Measurements from ENCODE around the gene OR2D2.

OR2D2 gene

GRCh38 chr11:6875761-6876160 is 16.5 kb downstream of the OR2D2 start:
- TF ChIP-seq TOX (CRISPR knock-in tag; IDR thresholded peaks at IDR 0.05; ENCODE audit: borderline replicate concordance) (no peak), ZFP30 (CRISPR knock-in tag; IDR thresholded peaks at IDR 0.05) (no peak), ZC3H10 (CRISPR knock-in tag; IDR thresholded peaks at IDR 0.05) (no peak), RARB (CRISPR knock-in tag; IDR thresholded peaks at IDR 0.05) (no peak), PPARA (CRISPR knock-in tag; IDR thresholded peaks at IDR 0.05; ENCODE audit: borderline replicate concordance) (no peak), GLIS3 (CRISPR knock-in tag; IDR thresholded peaks at IDR 0.05) (no peak), PATZ1 (CRISPR knock-in tag; IDR thresholded peaks at IDR 0.05; ENCODE audit: borderline replicate concordance) (no peak), ZNF70 (CRISPR knock-in tag; IDR thresholded peaks at IDR 0.05) (no peak), ARNTL (CRISPR knock-in tag; IDR thresholded peaks at IDR 0.05; ENCODE audit: borderline replicate concordance, low read depth) (no peak), TSHZ2 (CRISPR knock-in tag; IDR thresholded peaks at IDR 0.05) (no peak), ESRRG (CRISPR knock-in tag; IDR thresholded peaks at IDR 0.05) (no peak), ZFP3 (CRISPR knock-in tag; IDR thresholded peaks at IDR 0.05) (no peak), BACH2 (CRISPR knock-in tag; IDR thresholded peaks at IDR 0.05; ENCODE audit: borderline replicate concordance) (no peak)
- ATAC-seq: no peak

GRCh38 chr11:6871278-6871677 is 21.0 kb downstream of the OR2D2 start:
- no peak for ATAC-seq
- TF ChIP-seq PPARA (CRISPR knock-in tag; IDR thresholded peaks at IDR 0.05; ENCODE audit: borderline replicate concordance) (no peak), POU6F1 (CRISPR knock-in tag; IDR thresholded peaks at IDR 0.05; ENCODE audit: borderline replicate concordance, low read depth) (no peak), GLIS3 (CRISPR knock-in tag; IDR thresholded peaks at IDR 0.05) (no peak), TSHZ2 (CRISPR knock-in tag; IDR thresholded peaks at IDR 0.05) (no peak), ZC3H10 (CRISPR knock-in tag; IDR thresholded peaks at IDR 0.05) (no peak), BACH2 (CRISPR knock-in tag; IDR thresholded peaks at IDR 0.05; ENCODE audit: borderline replicate concordance) (no peak), ZNF565 (CRISPR knock-in tag; conservative IDR thresholded peaks at IDR 0.05; ENCODE audit: low read depth) (no peak), PATZ1 (CRISPR knock-in tag; IDR thresholded peaks at IDR 0.05; ENCODE audit: borderline replicate concordance) (no peak), CREB5 (CRISPR knock-in tag; IDR thresholded peaks at IDR 0.05; ENCODE audit: low read depth) (no peak), ZNF70 (CRISPR knock-in tag; IDR thresholded peaks at IDR 0.05) (no peak), OSR1 (CRISPR knock-in tag; IDR thresholded peaks at IDR 0.05) (no peak), ISL1 (CRISPR knock-in tag; IDR thresholded peaks at IDR 0.05) (no peak), SNAI2 (CRISPR knock-in tag; IDR thresholded peaks at IDR 0.05) (no peak), ZFP3 (CRISPR knock-in tag; IDR thresholded peaks at IDR 0.05) (no peak), ZNF8 (CRISPR knock-in tag; IDR thresholded peaks at IDR 0.05) (no peak), CSDC2 (CRISPR knock-in tag; IDR thresholded peaks at IDR 0.05) (no peak), ESRRG (CRISPR knock-in tag; IDR thresholded peaks at IDR 0.05) (no peak), RARB (CRISPR knock-in tag; IDR thresholded peaks at IDR 0.05) (no peak)
